ENCODE results near the gene GNB2. TPM values are rescaled to one million over a fixed set of nuclear protein-coding genes. Genes with fewer than 3 reads are reported as not detected.

GNB2 gene
- total RNA-seq, 4 donors from 2014 or later, result 148 to 232 (median 186) TPM

GRCh38 chr7:100685049-100685605, 11.6 kb downstream of the GNB2 start:
- TF ChIP-seq CTCF (IDR thresholded peaks at IDR 0.05; ENCODE audit: low read depth), result no peak

GRCh38 chr7:100685631-100686145, 12.1 kb downstream of the GNB2 start:
- TF ChIP-seq CTCF (IDR thresholded peaks at IDR 0.05; ENCODE audit: low read depth), result no peak

- no peak for TF ChIP-seq CTCF (IDR thresholded peaks at IDR 0.05; ENCODE audit: low read depth)
Observed at GRCh38 chr7:100686201-100686821, 12.8 kb downstream of the GNB2 start.

GRCh38 chr7:100686822-100687211, 13.3 kb downstream of the GNB2 start:
- TF ChIP-seq CTCF (IDR thresholded peaks at IDR 0.05; ENCODE audit: low read depth), result no peak

- no peak for TF ChIP-seq CTCF (IDR thresholded peaks at IDR 0.05; ENCODE audit: low read depth)
Observed at GRCh38 chr7:100687261-100687660, 13.7 kb downstream of the GNB2 start.

GRCh38 chr7:100687751-100688300, 14.3 kb downstream of the GNB2 start:
- no peak for TF ChIP-seq CTCF (IDR thresholded peaks at IDR 0.05; ENCODE audit: low read depth)

GRCh38 chr7:100688326-100688860, 14.9 kb downstream of the GNB2 start:
- TF ChIP-seq CTCF (IDR thresholded peaks at IDR 0.05; ENCODE audit: low read depth), result no peak
